ENCODE measurements around the gene ERC1. TPM values are rescaled to one million over a fixed set of nuclear protein-coding genes. Genes with fewer than 3 reads are reported as not detected.

Gene ERC1
- total and polyA plus RNA-seq, 2 donors (not counting 3 experiments of a cell fraction or from before 2014, with no cell fraction given), result 11.7 to 66.1 TPM

GRCh38 chr12:1091350-1091749, 100.3 kb downstream of the ERC1 start:
- Histone ChIP-seq H3K9ac (replicated peaks; ENCODE audit: extremely low read depth, insufficient read depth, low read length) (no peak overlapping the region), H3K4me2 (ENCODE audit: insufficient read depth, low read length) (no peak overlapping the region), H3K4me1 (ENCODE audit: control insufficient read depth, extremely low read depth, insufficient read depth, low read length) (no peaks in the 10 kb centered on the region), H3K9me3 (replicated peaks; ENCODE audit: control insufficient read depth, insufficient read depth, low read length) (no peaks in the 10 kb centered on the region), H4K20me1 (replicated peaks; ENCODE audit: control insufficient read depth, extremely low read depth, insufficient read depth, low read length) (no peaks in the 10 kb centered on the region), H3K27me3 (ENCODE audit: control insufficient read depth in 2 of 2, insufficient read depth in 2 of 2, low read length in 2 of 2) (no peaks in the 10 kb centered on the region), H3K79me2 (ENCODE audit: control insufficient read depth, insufficient read depth, low read length) (no peaks in the 10 kb centered on the region), H3K9me1 (replicated peaks; ENCODE audit: control insufficient read depth, extremely low read depth, insufficient read depth, low read length) (no peaks in the 10 kb centered on the region), H3K36me3 (ENCODE audit: control insufficient read depth in 2 of 2, extremely low read depth in 1 of 2, insufficient read depth in 2 of 2, low read length in 2 of 2) (no peaks in the 10 kb centered on the region), H2AFZ (ENCODE audit: low read depth, low read length) (no peak overlapping the region), H3K27ac (ENCODE audit: insufficient read depth, low read depth, low read length) (no peak overlapping the region), H3K4me3 (replicated peaks in 1 of 3; ENCODE audit: insufficient read depth in 1 of 3, low read depth in 1 of 3, low read length in 3 of 3) (no peak overlapping the region)
- intact Hi-C loops (cut with micrococcal nuclease), result loop anchor here (5.0 kb wide), 6 partner anchors 99 to 519 kb away; partner anchors contain the start of gene ERC1
- POLR2A ChIA-PET, result no interaction called here
- dilution Hi-C loops (cut with MboI; ENCODE audit: extremely low pct_ligation_motif_present, low sequenced_read_pairs), result no loop called here
- no peak for FAIRE-seq
- BruUV-seq (replicated peaks), result no TSS peak
- CTCF ChIA-PET, result interaction anchor here (1.0 to 2.2 kb wide), 3 partner anchors 9 to 142 kb away, joined by 4 to 66 read pairs (median 5); partner anchors contain the start of gene ERC1
- TF ChIP-seq POLR2A (IDR thresholded peaks at IDR 0.05; ENCODE audit: low read depth, low read length), result no peak
- no peak for DNase-seq (ENCODE audit: low read depth, low spot score)

- ChIA-PET POLR2A (interaction anchor here (0.6 to 1.3 kb wide), 5 partner anchors 100 to 260 kb away, joined by 3 to 13 read pairs (median 5); partner anchors contain the start of genes ERC1 and RAD52), CTCF (interaction anchor here (0.6 to 4.6 kb wide), 107 partner anchors 9 to 651 kb away, joined by 3 to 66 read pairs (median 5); partner anchors contain the start of genes ERC1 and RAD52)
- Histone ChIP-seq H3K27ac (ENCODE audit: insufficient read depth, low read depth, low read length) (no peak overlapping the region), H3K4me1 (ENCODE audit: control insufficient read depth, extremely low read depth, insufficient read depth, low read length) (no peaks in the 10 kb centered on the region), H3K4me3 (replicated peaks in 1 of 3; ENCODE audit: insufficient read depth in 1 of 3, low read depth in 1 of 3, low read length in 3 of 3) (no peak overlapping the region), H3K9me1 (replicated peaks; ENCODE audit: control insufficient read depth, extremely low read depth, insufficient read depth, low read length) (no peaks in the 10 kb centered on the region), H3K9ac (replicated peaks; ENCODE audit: extremely low read depth, insufficient read depth, low read length) (no peak overlapping the region), H3K27me3 (ENCODE audit: control insufficient read depth in 2 of 2, insufficient read depth in 2 of 2, low read length in 2 of 2) (no peaks in the 10 kb centered on the region), H3K4me2 (ENCODE audit: insufficient read depth, low read length) (no peak overlapping the region), H4K20me1 (replicated peaks; ENCODE audit: control insufficient read depth, extremely low read depth, insufficient read depth, low read length) (peaks cover 4% of the 10 kb centered on the region), H3K36me3 (ENCODE audit: control insufficient read depth in 2 of 2, extremely low read depth in 1 of 2, insufficient read depth in 2 of 2, low read length in 2 of 2) (no peaks in the 10 kb centered on the region), H2AFZ (ENCODE audit: low read depth, low read length) (no peak overlapping the region), H3K9me3 (replicated peaks; ENCODE audit: control insufficient read depth, insufficient read depth, low read length) (no peaks in the 10 kb centered on the region), H3K79me2 (ENCODE audit: control insufficient read depth, insufficient read depth, low read length) (peaks cover 4% of the 10 kb centered on the region)
- intact Hi-C loops (cut with micrococcal nuclease), result loop anchor here (5.0 kb wide), 6 partner anchors 101 to 521 kb away; partner anchors contain the start of gene ERC1
- no TSS peak for BruUV-seq (replicated peaks)
- dilution Hi-C loops (cut with MboI; ENCODE audit: extremely low pct_ligation_motif_present, low sequenced_read_pairs), result no loop called here
- FAIRE-seq (peak; percentile 81), DNase-seq (ENCODE audit: low read depth, low spot score) (peak; percentile 73)
- TF ChIP-seq, protein P1, sequence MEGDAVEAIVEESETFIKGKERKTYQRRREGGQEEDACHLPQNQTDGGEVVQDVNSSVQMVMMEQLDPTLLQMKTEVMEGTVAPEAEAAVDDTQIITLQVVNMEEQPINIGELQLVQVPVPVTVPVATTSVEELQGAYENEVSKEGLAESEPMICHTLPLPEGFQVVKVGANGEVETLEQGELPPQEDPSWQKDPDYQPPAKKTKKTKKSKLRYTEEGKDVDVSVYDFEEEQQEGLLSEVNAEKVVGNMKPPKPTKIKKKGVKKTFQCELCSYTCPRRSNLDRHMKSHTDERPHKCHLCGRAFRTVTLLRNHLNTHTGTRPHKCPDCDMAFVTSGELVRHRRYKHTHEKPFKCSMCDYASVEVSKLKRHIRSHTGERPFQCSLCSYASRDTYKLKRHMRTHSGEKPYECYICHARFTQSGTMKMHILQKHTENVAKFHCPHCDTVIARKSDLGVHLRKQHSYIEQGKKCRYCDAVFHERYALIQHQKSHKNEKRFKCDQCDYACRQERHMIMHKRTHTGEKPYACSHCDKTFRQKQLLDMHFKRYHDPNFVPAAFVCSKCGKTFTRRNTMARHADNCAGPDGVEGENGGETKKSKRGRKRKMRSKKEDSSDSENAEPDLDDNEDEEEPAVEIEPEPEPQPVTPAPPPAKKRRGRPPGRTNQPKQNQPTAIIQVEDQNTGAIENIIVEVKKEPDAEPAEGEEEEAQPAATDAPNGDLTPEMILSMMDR (IDR thresholded peaks at IDR 0.05; ENCODE audit: extremely low read depth in 1 of 2, insufficient read depth in 1 of 2, low read depth in 1 of 2, low read length in 2 of 2), result peak; percentile 53 to 58
- TF ChIP-seq FOS (IDR thresholded peaks at IDR 0.05; ENCODE audit: borderline replicate concordance, insufficient read depth, low read length), result no peak
Measured at GRCh38 chr12:1093166-1093751, 102.2 kb downstream of the ERC1 start.
